ENCODE measurements around the gene PRDM11.
A peak's percentile ranks its signal among the peaks of the same experiment; 100 is the strongest.

Gene PRDM11

GRCh38 chr11:45267052-45267451, 120.6 kb downstream of the PRDM11 start:
- TF ChIP-seq CTCF (conservative IDR thresholded peaks at IDR 0.05; ENCODE audit: low read depth, low read length) = peak; percentile 42
- H3K4me3 ChIP-seq (ENCODE audit: low read length) = no peak overlapping the region
- DNase-seq (ENCODE audit: low read depth) = no peak

- H3K4me3 ChIP-seq (ENCODE audit: low read length) = no peak overlapping the region
- no peak for DNase-seq (ENCODE audit: low read depth)
- no peak for TF ChIP-seq CTCF (conservative IDR thresholded peaks at IDR 0.05; ENCODE audit: low read depth, low read length)
These were observed 121.3 kb downstream of the PRDM11 start for GRCh38 chr11:45267652-45268299.

GRCh38 chr11:45269678-45270077, 123.2 kb downstream of the PRDM11 start:
- no peak for TF ChIP-seq CTCF (conservative IDR thresholded peaks at IDR 0.05; ENCODE audit: low read depth, low read length)
- H3K4me3 ChIP-seq (ENCODE audit: low read length) = no peak overlapping the region
- no peak for DNase-seq (ENCODE audit: low read depth)

- DNase-seq (ENCODE audit: low read depth) = no peak
- no peak for TF ChIP-seq CTCF (conservative IDR thresholded peaks at IDR 0.05; ENCODE audit: low read depth, low read length)
- H3K4me3 ChIP-seq (ENCODE audit: low read length) = no peak overlapping the region
These were observed 124.7 kb downstream of the PRDM11 start for GRCh38 chr11:45270946-45271716.

- no peak for DNase-seq (ENCODE audit: low read depth)
- H3K4me3 ChIP-seq (ENCODE audit: low read length) = no peak overlapping the region
- TF ChIP-seq CTCF (conservative IDR thresholded peaks at IDR 0.05; ENCODE audit: low read depth, low read length) = no peak
These were observed 126.3 kb downstream of the PRDM11 start for GRCh38 chr11:45272701-45273100.

GRCh38 chr11:45273509-45273908, 127.1 kb downstream of the PRDM11 start:
- no peak for TF ChIP-seq CTCF (conservative IDR thresholded peaks at IDR 0.05; ENCODE audit: low read depth, low read length)
- H3K4me3 ChIP-seq (ENCODE audit: low read length) = no peak overlapping the region
- DNase-seq (ENCODE audit: low read depth) = no peak

- DNase-seq (ENCODE audit: low read depth) = no peak
- no peak for TF ChIP-seq CTCF (conservative IDR thresholded peaks at IDR 0.05; ENCODE audit: low read depth, low read length)
- no peak overlapping the region for H3K4me3 ChIP-seq (ENCODE audit: low read length)
These were observed 127.8 kb downstream of the PRDM11 start for GRCh38 chr11:45274206-45274605.
